WTC11 (cell line): ENCODE measurements around the gene CNNM3.

Source experiments
- ESRRA ChIP-seq: sonication (generic); formaldehyde crosslinking; IDR thresholded peaks from 2 replicates; pipeline ENCODE4 v1.8.1; 2022; ENCODE audit warnings: mild to moderate bottlenecking, missing genetic modification reagents, borderline replicate concordance
- FOXJ3 ChIP-seq: sonication (generic); formaldehyde crosslinking; IDR thresholded peaks from 2 replicates; pipeline ENCODE4 v1.9.0; 2021; ENCODE audit warnings: missing genetic modification reagents, mild to moderate bottlenecking, borderline replicate concordance
- JUN ChIP-seq: sonication (generic); formaldehyde crosslinking; IDR thresholded peaks from 2 replicates; pipeline ENCODE4 v1.8.0; 2023; ENCODE audit warnings: mild to moderate bottlenecking, missing genetic modification reagents
- RELA ChIP-seq: sonication (generic); formaldehyde crosslinking; IDR thresholded peaks from 2 replicates; pipeline ENCODE4 v1.8.1; 2022; ENCODE audit warnings: missing genetic modification reagents, mild to moderate bottlenecking, borderline replicate concordance
- TF ChIP-seq, protein P1 (sequence below): fragments of 200-600 bp; IDR thresholded peaks from 2 replicates; pipeline ENCODE4 v1.8.0; 2022; ENCODE audit warnings: antibody characterized with exemption
- TF ChIP-seq, protein P2 (sequence below): sonication (generic); formaldehyde crosslinking; IDR thresholded peaks from 2 replicates; pipeline ENCODE4 v1.8.1; 2023; ENCODE audit warnings: mild to moderate bottlenecking, missing genetic modification reagents, borderline replicate concordance
- TF ChIP-seq, protein P3 (sequence below): sonication (generic); formaldehyde crosslinking; IDR thresholded peaks from 2 replicates; pipeline ENCODE4 v1.8.0; 2022; ENCODE audit warnings: mild to moderate bottlenecking, missing genetic modification reagents

DNA sequence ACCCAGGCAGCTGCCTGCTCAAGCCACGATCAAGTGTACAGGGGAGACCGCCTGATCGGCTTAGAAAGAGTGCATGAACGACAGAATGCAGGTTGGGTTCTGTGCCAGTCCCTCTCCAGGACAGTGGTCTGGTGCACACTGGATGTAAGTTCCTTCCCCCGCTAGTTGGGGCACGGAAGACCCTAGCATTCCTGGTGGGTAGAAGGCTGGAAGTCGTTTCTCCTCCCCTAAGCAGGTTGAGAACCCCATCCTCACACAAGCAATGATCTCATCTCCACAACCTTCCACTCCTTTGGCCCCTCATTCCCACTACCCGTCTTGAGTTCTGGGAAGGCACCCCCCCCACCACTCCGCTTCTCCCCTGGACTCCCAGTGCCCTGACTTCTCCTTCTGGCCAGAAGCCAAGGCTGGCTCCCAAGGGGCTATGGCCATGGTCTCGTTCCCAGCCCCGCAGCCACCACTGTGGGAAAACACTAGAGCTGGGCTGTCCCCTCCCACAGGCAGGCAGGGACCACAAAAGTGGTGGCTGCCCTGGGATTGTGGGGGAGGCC lies 43.1 kb downstream of the CNNM3 start:
- TF ChIP-seq, protein P1, sequence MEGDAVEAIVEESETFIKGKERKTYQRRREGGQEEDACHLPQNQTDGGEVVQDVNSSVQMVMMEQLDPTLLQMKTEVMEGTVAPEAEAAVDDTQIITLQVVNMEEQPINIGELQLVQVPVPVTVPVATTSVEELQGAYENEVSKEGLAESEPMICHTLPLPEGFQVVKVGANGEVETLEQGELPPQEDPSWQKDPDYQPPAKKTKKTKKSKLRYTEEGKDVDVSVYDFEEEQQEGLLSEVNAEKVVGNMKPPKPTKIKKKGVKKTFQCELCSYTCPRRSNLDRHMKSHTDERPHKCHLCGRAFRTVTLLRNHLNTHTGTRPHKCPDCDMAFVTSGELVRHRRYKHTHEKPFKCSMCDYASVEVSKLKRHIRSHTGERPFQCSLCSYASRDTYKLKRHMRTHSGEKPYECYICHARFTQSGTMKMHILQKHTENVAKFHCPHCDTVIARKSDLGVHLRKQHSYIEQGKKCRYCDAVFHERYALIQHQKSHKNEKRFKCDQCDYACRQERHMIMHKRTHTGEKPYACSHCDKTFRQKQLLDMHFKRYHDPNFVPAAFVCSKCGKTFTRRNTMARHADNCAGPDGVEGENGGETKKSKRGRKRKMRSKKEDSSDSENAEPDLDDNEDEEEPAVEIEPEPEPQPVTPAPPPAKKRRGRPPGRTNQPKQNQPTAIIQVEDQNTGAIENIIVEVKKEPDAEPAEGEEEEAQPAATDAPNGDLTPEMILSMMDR = no peak
- TF ChIP-seq FOXJ3 (CRISPR knock-in tag) (no peak), JUN (no peak), RELA (CRISPR knock-in tag) (no peak), ESRRA (no peak)
- TF ChIP-seq, protein P2, sequence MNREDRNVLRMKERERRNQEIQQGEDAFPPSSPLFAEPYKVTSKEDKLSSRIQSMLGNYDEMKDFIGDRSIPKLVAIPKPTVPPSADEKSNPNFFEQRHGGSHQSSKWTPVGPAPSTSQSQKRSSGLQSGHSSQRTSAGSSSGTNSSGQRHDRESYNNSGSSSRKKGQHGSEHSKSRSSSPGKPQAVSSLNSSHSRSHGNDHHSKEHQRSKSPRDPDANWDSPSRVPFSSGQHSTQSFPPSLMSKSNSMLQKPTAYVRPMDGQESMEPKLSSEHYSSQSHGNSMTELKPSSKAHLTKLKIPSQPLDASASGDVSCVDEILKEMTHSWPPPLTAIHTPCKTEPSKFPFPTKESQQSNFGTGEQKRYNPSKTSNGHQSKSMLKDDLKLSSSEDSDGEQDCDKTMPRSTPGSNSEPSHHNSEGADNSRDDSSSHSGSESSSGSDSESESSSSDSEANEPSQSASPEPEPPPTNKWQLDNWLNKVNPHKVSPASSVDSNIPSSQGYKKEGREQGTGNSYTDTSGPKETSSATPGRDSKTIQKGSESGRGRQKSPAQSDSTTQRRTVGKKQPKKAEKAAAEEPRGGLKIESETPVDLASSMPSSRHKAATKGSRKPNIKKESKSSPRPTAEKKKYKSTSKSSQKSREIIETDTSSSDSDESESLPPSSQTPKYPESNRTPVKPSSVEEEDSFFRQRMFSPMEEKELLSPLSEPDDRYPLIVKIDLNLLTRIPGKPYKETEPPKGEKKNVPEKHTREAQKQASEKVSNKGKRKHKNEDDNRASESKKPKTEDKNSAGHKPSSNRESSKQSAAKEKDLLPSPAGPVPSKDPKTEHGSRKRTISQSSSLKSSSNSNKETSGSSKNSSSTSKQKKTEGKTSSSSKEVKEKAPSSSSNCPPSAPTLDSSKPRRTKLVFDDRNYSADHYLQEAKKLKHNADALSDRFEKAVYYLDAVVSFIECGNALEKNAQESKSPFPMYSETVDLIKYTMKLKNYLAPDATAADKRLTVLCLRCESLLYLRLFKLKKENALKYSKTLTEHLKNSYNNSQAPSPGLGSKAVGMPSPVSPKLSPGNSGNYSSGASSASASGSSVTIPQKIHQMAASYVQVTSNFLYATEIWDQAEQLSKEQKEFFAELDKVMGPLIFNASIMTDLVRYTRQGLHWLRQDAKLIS (CRISPR knock-in tag) = no peak
- TF ChIP-seq, protein P3, sequence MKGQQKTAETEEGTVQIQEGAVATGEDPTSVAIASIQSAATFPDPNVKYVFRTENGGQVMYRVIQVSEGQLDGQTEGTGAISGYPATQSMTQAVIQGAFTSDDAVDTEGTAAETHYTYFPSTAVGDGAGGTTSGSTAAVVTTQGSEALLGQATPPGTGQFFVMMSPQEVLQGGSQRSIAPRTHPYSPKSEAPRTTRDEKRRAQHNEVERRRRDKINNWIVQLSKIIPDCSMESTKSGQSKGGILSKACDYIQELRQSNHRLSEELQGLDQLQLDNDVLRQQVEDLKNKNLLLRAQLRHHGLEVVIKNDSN = no peak
